Measurements from ENCODE around the gene TLR3. TPM values are rescaled to one million over a fixed set of nuclear protein-coding genes. Genes with fewer than 3 reads are reported as not detected.

TLR3 gene
- polyA plus RNA-seq, 1 donor (not counting 4 experiments of a cell fraction or from before 2014, with no cell fraction given) = 8.8 TPM

GRCh38 chr4:186024637-186025407, 44.1 kb upstream of the TLR3 start:
- Histone ChIP-seq H2AFZ (ENCODE audit: control insufficient read depth, low read length) (no peak overlapping the region), H3K27ac (ENCODE audit: control insufficient read depth, insufficient read depth, low read length) (no peak overlapping the region), H3K9me3 (ENCODE audit: control insufficient read depth, low read depth, low read length) (no peaks in the 10 kb centered on the region), H3K4me1 (ENCODE audit: control insufficient read depth, extremely low read depth, insufficient read depth, low read length) (no peaks in the 10 kb centered on the region), H3K27me3 (ENCODE audit: control insufficient read depth, extremely low read depth, insufficient read depth, low read length) (peaks cover under 1% of the 10 kb centered on the region), H3K79me2 (ENCODE audit: control insufficient read depth, insufficient read depth, low read length) (no peaks in the 10 kb centered on the region), H3K9me1 (ENCODE audit: control insufficient read depth, extremely low read depth, insufficient read depth, low read length) (no peaks in the 10 kb centered on the region), H3K4me2 (ENCODE audit: control insufficient read depth, extremely low read depth, insufficient read depth, low read depth, low read length) (no peak overlapping the region), H3K4me3 (ENCODE audit: control insufficient read depth in 2 of 3, extremely low read depth in 1 of 3, insufficient read depth in 2 of 3, low read depth in 1 of 3, low read length in 3 of 3) (no peak overlapping the region), H3K36me3 (ENCODE audit: control insufficient read depth in 2 of 2, extremely low read depth in 1 of 2, insufficient read depth in 2 of 2, low read length in 2 of 2) (no peaks in the 10 kb centered on the region), H4K20me1 (ENCODE audit: control insufficient read depth, extremely low read depth, insufficient read depth, low read length) (no peaks in the 10 kb centered on the region), H3K9ac (ENCODE audit: control insufficient read depth, extremely low read depth, insufficient read depth, low read length) (no peak overlapping the region)
- dilution Hi-C loops (cut with MboI; ENCODE audit: extremely low pct_ligation_motif_present, low sequenced_read_pairs) = loop anchor here (25.0 kb wide), 1 partner anchor 388 kb away; no protein-coding TSS in a partner anchor
- no peak for DNase-seq (ENCODE audit: low read depth, low spot score)
- no peak for FAIRE-seq
- TF ChIP-seq CTCF (optimal IDR thresholded peaks at IDR 0.05 in 1 of 3, IDR thresholded peaks at IDR 0.05 in 1 of 3, conservative IDR thresholded peaks at IDR 0.05 in 1 of 3; ENCODE audit: extremely low read depth in 1 of 3, insufficient read depth in 2 of 3, low read length in 3 of 3) (no peak), EZH2 (IDR thresholded peaks at IDR 0.05; ENCODE audit: low read length) (no peak)

- H3K36me3 ChIP-seq (ENCODE audit: control insufficient read depth in 2 of 2, extremely low read depth in 1 of 2, insufficient read depth in 2 of 2, low read length in 2 of 2) = no peaks in the 10 kb centered on the region
- H3K79me2 ChIP-seq (ENCODE audit: control insufficient read depth, insufficient read depth, low read length) = no peaks in the 10 kb centered on the region
- H3K27me3 ChIP-seq (ENCODE audit: control insufficient read depth, extremely low read depth, insufficient read depth, low read length) = peaks cover 4% of the 10 kb centered on the region
- no peaks in the 10 kb centered on the region for H3K4me1 ChIP-seq (ENCODE audit: control insufficient read depth, extremely low read depth, insufficient read depth, low read length)
- H3K4me2 ChIP-seq (ENCODE audit: control insufficient read depth, extremely low read depth, insufficient read depth, low read depth, low read length) = no peak overlapping the region
- H3K9ac ChIP-seq (ENCODE audit: control insufficient read depth, extremely low read depth, insufficient read depth, low read length) = no peak overlapping the region
- no peaks in the 10 kb centered on the region for H4K20me1 ChIP-seq (ENCODE audit: control insufficient read depth, extremely low read depth, insufficient read depth, low read length)
- DNase-seq (ENCODE audit: low read depth, low spot score) (no peak), FAIRE-seq (no peak)
- dilution Hi-C loops (cut with MboI; ENCODE audit: extremely low pct_ligation_motif_present, low sequenced_read_pairs) = no loop called here
- H2AFZ ChIP-seq (ENCODE audit: control insufficient read depth, low read length) = no peak overlapping the region
- no peak overlapping the region for H3K4me3 ChIP-seq (ENCODE audit: control insufficient read depth in 2 of 3, extremely low read depth in 1 of 3, insufficient read depth in 2 of 3, low read depth in 1 of 3, low read length in 3 of 3)
- H3K27ac ChIP-seq (ENCODE audit: control insufficient read depth, insufficient read depth, low read length) = no peak overlapping the region
- no peaks in the 10 kb centered on the region for H3K9me3 ChIP-seq (ENCODE audit: control insufficient read depth, low read depth, low read length)
- H3K9me1 ChIP-seq (ENCODE audit: control insufficient read depth, extremely low read depth, insufficient read depth, low read length) = no peaks in the 10 kb centered on the region
- TF ChIP-seq CTCF (optimal IDR thresholded peaks at IDR 0.05 in 1 of 3, IDR thresholded peaks at IDR 0.05 in 1 of 3, conservative IDR thresholded peaks at IDR 0.05 in 1 of 3; ENCODE audit: extremely low read depth in 1 of 3, insufficient read depth in 2 of 3, low read length in 3 of 3) (no peak), EZH2 (IDR thresholded peaks at IDR 0.05; ENCODE audit: low read length) (no peak)
Observed at GRCh38 chr4:186025408-186025690, 43.6 kb upstream of the TLR3 start.

Data from keratinocyte (primary cell).